NCI-H82 (cell line): ENCODE measurements around the gene EPS8L2.
A peak's percentile ranks its signal among the peaks of the same experiment; 100 is the strongest.

Experiments
- DNase-seq: peaks from one replicate; lab custom pipeline; 2025; lab: John Stamatoyannopoulos, UW

EPS8L2 gene

DNA sequence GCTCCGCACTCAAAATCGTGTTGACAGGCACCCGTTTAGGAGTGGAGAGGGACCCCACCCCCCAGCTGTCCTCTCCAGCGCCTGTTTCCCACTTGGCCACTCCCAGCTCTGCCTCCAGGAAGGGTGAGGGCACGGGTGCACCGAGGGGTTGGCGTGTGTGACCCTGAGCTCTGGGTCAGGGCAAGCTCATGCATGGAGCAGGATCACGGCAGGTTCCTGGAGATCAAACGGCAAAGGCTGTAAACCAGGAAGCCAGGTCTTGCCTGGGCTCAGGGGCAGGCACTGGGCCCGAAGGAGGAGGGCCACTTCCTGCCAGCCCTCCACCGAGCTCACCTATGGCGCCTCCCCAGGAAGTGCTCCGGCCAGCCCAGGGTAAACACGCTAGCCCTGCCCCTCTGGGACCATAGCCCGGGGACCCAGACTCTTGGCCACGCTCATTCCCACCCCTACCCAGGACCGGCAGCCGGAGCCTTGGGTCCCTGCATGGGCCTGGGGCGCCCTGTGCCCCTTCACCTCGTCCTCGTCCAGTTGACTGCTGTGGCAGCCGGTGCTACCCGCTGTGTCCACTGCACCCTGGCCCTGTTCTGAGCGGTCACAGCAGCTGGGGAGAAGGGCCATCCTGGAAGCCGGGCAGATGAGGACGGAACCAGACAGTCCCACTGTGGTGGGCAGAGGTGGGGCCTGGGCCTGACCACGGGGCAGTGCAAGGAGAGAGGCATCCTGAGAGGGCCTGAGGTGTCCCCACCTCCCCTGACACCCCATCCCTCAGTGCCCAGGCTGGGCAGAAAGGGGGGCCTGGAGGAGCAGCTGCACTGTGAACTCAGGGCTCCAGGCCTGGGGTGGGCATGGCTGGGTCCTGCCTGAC, 1.0 kb upstream of the EPS8L2 start:
- no peak for DNase-seq

DNA sequence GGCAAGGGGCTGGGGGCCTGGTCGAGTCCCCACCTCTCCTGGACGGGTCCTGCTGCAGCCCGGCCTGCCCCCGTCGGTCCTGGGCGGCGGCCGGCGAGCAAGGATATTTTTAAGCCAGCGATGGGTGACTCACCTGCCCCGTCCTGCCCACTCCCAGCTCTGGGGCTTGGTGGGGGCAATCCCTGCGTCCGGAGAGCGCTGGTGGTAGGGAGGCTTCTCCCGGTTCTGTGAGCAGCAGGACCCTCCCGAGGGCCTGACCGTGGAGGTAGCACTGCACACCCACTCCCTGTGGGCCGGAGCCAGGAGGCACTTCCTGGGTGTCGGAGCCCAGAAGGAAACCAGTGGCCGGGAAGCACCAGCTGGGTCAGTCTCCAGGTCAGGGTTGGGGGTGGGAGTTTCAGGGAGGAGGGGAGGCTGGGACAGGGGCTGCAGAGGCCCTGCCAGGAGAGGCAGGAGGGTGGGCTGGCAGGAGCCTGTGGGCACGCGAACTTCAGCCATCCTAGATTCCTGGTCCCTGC, 467 bp downstream of the EPS8L2 start:
- DNase-seq = no peak

DNA sequence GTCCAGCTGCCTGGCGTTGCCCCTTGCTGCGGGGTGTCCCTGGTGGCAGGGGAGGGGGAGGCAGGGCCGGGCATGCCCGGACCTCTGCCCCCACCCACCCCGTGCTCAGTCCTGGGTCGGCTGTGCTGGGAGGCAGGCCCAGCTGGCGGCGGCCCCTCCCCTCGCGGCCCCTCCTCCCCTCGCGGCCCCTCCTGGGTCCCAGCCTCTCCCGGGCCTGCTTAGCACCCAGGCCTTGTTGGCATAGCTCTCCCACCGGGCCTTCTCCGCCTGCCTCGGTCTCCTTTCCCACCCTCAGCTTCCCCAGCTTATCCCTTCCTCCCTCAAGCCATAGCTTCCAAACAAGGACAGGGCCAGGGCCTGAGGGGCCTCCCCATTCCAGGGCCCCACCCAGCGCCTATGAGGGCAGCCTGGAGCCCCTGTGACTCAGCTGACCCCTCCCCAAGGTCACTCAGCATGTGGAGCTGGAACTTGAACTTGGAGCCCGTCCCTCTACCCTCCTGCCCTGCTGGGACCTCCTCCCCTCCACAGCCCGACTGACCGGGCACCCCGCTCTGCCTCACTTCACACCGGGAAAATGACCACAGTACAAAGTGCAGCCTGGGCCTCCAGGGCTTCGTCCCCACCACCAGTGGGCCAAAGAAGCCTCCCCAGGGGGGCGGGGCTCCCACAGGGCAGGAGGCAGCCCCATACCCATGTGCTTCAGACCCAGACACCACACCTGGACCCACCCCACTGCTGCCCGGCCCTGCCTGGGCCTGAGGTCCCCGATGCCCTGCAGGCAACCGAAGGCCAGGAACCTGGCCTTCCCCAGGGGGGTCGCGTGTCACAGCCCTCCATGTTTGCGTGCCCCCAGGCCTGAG, 1.2 kb downstream of the EPS8L2 start:
- DNase-seq = no peak

DNA sequence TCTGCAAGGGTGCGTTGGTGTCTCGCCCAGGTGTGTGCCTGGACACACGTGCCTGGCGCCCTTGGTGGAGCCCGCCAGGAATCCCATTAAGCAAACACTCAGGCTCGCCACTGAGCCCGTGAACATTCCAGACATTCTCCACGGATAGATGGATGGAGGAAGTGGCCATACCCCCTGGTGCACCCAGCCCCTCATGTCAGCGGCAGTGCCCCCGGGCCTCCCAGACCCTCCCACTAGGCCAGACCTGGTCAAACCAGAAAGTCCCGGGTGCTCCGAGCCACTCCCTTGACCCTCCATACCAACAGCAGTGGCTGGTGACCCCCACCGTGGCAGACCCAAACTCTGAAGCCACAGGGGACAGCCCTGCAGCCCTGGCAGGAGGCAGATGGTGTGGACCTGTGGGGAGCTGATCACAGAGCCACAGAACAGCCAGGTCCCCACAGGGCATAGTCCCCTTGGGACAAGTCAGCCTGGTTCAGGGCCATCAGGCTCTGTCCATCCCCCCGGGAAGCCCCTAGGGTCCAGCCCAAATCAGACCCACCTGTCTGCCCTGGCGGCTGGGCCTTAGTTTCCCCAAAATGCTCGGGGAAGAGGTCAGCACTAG, 1.9 kb downstream of the EPS8L2 start:
- no peak for DNase-seq

DNA sequence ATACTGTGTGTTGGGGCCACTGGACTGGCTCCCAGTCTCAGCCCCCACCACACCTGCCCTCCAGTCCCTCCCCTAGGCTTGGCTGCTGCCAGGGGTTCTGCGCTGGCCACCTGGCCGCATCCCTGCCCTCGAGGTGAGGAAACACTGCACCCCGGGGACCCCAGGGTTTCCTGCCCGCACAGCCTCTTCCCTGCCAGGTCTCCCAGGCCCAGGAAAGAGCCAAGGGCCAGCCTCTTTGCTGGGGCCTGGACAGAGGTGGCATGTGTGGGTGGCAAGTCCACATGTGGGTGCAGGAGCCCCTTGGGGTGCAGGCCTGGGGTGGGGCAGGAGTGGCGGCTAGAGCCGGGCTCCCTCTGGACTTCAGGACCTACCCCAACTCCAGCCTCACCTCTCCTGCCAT, 2.5 kb downstream of the EPS8L2 start:
- no peak for DNase-seq

DNA sequence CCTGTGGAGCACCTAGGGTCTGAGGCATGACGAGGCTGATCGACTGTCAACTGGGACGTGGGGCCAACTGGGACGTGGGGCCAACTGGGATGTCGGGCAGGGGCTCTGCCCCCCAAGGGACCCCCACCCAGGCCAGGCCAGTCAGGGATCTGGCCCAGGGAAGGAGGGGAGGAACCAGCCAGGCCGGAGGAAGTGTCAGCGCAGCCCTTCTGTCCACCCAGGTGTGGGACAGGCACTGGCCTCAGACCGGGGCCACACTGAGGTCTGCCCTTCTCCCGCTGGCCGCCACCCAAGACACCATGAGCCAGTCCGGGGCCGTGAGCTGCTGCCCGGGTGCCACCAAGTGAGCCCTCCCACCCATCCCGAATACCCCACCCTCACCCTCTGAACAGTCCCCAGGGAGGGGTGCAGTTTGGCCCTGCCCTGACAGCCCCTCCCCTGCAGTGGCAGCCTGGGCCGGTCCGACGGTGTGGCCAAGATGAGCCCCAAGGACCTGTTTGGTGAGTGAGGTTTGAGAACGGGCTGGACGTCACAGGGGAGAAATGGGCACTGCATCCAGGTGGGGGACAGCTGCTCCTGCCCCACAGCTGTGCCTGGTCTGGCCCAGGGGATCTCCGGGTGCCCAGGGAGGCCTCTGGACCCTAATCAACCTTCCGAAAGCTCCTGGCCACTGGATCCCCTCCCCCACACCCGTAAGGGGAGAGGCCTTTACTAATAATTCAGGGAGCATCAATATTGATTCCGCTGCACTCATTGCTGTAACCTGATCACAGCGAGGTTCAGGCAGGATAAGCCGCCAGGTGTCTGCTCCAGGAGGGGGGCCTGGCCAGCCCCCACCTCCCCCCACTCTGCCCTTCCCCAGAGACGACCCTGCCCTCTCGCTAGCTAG, 3.3 kb downstream of the EPS8L2 start:
- no peak for DNase-seq

DNA sequence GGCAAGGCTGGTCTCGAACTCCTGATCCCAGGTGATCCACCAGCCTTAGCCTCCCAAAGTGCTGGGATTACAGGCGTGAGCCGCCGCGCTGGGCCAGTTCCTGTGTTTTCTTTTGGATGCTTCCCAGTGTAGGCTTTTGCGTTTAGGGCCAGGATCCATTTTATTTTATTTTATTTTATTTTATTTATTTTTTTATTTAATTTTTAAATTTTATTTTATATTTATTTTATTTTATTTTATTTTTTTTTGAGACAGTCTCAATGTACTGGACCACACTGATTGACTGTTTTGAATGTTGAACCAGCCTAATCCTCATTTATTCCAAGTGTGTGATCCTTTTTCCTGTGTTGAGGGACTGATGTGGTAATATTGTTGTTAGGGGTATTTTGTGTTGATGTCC, 8.4 kb downstream of the EPS8L2 start:
- no peak for DNase-seq

DNA sequence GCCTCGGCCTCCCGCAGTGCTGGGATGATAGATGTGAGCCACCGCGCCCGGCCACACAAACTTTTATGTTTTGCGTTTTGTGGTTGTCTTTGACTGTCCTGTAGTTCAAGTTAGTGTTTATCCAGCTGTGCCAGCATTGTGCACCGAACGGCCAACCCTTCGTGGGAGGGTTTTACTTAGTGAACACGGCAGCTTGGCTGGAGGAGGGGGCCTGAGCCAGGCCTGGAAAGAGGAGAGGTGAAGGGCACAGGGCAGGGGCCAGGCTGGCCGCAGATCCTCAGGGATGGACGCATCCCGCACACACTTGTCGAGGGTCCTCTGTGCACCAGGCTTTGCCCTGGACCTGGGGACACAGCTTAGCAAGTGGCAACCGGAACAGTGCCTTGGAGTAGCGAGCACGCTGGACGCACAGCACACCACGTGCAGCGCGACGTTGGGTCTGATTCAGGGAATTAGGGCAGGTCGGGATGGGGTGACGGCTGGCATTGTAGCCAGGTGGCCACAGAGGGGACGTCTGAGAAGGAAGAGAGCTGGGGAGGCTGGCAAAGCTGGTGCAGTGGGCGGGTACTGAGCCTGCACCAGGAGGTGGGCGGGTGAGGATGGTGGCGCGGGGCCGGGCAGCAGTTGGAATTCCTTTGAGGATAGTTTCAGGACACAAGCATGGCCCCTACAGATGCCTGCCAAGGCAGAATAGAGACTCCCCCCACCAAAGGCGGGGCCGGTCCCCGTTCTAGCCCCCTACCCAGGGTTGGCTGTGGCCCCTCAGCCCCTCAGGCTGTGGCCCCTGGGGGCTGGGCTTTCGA, 13.4 kb downstream of the EPS8L2 start:
- no peak for DNase-seq

DNA sequence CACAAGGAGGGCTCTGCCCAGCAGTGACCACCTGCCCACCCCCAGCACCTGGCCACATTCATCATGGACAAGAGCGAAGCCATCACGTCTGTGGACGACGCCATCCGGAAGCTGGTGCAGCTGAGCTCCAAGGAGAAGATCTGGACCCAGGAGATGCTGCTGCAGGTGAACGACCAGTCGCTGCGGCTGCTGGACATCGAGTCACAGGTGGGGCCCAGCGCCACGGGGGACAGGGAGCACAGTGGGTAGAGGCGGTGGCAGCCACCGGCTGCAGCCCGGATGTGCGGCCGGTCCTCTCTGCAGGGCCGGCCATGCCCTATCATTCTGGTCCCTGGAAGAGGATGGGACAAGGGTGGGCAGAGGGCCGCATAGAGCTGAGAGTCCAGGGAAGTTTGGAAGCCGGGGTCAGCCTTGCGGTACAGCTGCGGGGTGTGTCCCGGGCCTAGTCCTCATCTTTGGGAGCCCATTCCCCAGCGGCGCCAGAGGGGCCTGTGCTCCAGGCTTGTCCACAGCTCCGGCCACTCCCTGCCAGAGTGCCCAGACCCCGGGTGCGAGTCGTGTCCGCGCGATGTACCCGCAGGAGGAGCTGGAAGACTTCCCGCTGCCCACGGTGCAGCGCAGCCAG, 14.1 kb downstream of the EPS8L2 start:
- no peak for DNase-seq

DNA sequence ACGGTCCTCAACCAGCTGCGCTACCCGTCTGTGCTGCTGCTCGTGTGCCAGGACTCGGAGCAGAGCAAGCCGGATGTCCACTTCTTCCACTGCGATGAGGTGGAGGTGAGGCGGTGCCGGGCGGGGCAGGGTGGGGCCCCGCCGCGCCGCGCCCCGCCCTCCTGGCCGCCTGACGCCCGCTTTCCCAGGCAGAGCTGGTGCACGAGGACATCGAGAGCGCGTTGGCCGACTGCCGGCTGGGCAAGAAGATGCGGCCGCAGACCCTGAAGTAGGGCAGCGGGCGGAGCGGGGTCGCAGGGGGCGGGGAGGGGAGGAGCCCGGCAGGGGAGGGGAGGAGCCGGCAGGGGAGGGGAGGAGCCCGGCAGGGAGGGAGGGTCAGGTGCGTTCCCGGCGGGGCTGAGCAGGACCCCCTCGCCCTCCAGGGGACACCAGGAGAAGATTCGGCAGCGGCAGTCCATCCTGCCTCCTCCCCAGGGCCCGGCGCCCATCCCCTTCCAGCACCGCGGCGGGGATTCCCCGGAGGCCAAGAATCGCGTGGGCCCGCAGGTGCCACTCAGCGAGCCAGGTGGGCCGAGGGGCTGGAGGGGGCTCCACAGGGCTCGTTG, 14.7 kb downstream of the EPS8L2 start:
- DNase-seq = peak; percentile 66

DNA sequence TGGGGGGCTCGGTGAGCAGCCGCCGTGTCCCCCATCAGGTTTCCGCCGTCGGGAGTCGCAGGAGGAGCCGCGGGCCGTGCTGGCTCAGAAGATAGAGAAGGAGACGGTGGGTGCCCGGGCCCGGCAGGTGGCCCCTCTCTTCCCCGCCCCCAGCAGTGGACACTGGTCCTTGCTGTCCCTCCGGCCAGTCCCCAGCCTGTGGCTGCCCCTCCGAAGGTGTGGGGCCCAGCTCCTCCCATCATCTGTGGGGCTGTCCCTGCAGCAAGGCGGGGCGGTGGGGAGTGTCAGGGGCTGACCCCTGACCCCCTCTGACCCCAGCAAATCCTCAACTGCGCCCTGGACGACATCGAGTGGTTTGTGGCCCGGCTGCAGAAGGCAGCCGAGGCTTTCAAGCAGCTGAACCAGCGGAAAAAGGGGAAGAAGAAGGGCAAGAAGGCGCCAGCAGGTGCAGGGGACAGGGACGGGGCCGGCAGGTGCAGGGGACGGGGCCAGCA, 15.3 kb downstream of the EPS8L2 start:
- no peak for DNase-seq

DNA sequence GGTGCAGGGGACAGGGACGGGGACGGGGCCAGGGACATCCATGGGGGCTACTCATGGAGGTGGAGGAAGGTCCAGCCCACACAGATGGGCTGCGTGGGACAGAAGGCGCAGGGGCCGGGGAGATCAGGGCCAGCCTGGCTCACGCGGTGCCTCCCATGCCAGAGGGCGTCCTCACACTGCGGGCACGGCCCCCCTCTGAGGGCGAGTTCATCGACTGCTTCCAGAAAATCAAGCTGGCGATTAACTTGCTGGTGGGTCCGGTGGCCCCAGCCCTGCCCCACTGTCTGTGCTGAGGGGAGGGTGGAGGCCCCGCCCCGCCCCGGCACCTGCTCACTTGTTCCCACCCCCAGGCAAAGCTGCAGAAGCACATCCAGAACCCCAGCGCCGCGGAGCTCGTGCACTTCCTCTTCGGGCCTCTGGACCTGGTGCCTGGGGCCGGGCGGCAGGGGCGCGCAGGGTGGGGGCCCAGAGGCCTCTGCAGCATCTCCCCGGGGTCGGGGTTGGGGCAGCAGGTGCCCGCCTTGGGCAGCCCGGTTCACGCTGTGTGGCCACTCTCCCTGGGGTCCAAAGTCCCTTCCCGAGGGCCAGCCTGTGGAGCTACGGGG, 15.8 kb downstream of the EPS8L2 start:
- peak; percentile 45 for DNase-seq

DNA sequence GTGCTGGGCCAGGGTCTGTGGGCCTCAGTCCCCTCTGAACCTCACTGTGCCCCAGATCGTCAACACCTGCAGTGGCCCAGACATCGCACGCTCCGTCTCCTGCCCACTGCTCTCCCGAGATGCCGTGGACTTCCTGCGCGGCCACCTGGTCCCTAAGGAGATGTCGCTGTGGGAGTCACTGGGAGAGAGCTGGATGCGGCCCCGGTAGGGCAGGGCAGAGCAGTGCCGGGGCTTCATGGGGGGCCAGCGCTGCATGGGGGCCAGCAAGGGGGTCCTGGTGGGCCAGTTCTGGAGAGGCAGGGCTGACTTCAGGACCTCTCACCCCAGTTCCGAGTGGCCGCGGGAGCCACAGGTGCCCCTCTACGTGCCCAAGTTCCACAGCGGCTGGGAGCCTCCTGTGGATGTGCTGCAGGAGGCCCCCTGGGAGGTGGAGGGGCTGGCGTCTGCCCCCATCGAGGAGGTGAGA, 16.3 kb downstream of the EPS8L2 start:
- no peak for DNase-seq

DNA sequence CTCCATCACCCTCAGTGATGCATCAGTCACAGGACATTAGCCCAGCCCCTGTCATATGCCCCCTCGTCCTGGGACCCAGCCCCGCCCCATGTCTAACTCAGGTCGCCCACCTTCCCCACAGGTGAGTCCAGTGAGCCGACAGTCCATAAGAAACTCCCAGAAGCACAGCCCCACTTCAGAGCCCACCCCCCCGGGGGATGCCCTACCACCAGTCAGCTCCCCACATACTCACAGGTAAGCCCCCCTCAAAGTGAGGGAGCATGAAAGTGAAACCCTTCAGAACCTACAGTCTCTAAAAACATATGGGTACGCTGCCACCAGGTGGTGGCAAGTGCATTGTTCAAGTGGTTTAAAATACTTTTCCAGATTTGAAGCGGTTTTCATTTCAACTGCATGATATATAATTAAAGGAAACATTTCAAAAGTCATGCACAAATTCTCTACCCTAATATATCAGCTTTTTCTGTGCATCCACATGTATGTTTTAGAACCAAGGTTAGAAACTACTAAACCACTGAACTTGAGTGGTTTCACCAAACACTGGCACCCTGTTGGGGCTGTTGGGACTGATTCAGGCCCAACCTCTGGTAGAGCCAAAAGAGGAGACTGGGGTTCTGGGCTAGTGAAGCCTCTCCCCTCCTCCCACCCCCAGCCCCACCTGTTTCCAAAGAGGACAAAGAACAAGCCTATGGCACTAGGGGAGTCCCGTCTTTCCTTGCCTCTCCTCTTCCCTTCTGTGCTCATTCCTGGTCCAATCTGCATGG, 17.3 kb downstream of the EPS8L2 start:
- peak; percentile 36 for DNase-seq

DNA sequence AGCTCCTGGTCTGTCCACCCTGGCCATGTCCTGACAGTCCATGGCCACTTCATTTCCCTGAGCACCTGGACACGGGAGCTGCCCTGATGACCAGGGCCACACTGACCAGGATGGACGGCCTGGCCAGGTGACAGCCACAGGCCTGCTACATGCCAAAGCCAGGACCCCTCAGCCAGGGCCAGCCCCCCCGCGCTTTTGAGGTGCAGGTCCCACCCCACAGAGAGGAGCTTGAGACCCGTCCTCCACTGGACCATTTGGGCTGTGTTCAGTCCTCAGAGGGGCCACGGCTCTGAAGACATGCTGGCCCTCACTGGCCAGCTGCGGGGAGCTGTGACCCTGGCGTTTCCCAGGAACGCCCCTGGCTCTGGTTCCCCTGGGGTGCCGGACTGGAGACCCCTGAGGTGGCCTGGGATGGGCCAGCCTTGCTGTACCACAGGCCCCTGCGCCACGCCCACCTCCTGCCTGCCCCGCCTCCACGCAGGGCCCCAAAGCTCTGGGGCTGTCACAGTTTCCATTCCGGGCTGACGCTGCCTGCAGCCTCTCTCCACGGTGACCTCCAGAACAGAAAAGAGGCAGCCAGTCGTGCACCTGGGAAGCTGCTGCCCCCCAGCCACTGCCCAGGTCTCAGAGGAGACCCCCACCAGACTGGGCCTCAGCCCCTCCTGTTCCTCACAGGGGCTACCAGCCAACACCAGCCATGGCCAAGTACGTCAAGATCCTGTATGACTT, 18.2 kb downstream of the EPS8L2 start:
- DNase-seq = peak; percentile 39

DNA sequence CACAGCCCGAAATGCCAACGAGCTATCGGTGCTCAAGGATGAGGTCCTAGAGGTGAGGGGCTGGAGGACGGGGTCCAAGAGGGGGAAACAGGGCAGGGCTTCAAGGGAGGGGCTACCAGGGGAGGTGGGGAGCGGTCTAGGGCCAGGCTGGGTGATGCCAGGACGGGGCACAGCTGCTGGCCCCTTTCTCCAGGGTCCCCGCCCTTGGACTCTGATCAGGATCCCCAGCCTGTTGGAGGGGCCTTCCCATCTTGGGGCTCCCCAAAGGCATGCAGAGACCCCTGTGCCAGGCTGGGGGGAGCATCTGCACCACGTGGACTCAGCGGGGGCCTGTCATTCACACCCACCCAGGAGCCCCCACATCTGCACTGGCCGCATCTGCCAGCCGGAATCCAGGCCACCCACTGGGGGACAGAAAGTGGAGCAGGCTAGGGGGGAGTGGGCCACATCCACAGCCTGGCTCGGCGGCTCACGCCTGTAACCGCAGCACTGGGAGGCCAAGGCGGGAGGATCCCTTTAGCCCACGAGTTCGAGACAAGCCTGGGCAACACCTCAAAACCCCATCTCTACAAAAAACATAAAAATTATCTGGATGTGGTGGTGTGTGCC, 18.9 kb downstream of the EPS8L2 start:
- DNase-seq = no peak

DNA sequence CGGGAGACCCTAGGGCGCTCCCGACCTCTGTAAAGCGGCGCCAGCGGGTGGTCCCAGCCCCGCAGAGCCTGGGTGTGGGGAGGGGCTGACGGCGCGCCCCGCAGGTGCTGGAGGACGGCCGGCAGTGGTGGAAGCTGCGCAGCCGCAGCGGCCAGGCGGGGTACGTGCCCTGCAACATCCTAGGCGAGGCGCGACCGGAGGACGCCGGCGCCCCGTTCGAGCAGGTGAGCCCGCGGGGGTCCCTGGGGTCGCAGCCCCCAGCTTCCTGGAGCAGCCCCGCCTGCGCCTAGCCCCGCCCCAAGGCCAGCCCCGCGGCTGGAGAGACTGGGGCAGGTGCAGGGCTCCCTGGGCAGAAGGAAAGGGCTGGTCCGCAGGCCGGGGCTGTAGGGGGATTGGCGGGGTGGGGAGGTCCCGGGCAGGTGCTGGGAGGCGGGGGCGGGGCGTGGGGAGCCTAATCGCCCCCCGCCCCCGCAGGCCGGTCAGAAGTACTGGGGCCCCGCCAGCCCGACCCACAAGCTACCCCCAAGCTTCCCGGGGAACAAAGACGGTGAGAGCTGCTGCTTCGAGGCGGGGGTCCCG, 19.7 kb downstream of the EPS8L2 start:
- no peak for DNase-seq
